HL-60 (cell line): ENCODE results near the gene HS3ST5.

Source experiments
- DNase-seq, 2 experiments: peaks; one replicate each; pipeline ENCODE4 v3.0.0-alpha.2; 2010 to 2020; ENCODE audit warnings: low read depth in 1 of 2, low spot score in 1 of 2
- H3K27ac ChIP-seq: fragments of 250-450 bp; sonication (Bioruptor Pico); replicated peaks from 2 replicates; pipeline ENCODE4 v1.5.1; 2020; ENCODE audit warnings: mild to moderate bottlenecking, moderate library complexity
- H3K27me3 ChIP-seq: fragments of 250-450 bp; sonication (Bioruptor Pico); 2 replicates; pipeline ENCODE4 v1.5.1; 2021; ENCODE audit warnings: mild to moderate bottlenecking, moderate library complexity; ENCODE audit not compliant: insufficient read depth, poor library complexity, severe bottlenecking
- H3K4me3 ChIP-seq: replicated peaks from 2 replicates; pipeline ENCODE4 v1.5.1; 2011; ENCODE audit warnings: mild to moderate bottlenecking, control low read depth, low read length; ENCODE audit not compliant: insufficient read depth
- GABPA ChIP-seq: IDR thresholded peaks from 2 replicates; pipeline ENCODE4 v1.6.1; 2012; ENCODE audit warnings: low read depth
- POLR2AphosphoS5 ChIP-seq: IDR thresholded peaks from 2 replicates; pipeline ENCODE4 v1.6.1; 2012; ENCODE audit warnings: low read depth
- SPI1 ChIP-seq: IDR thresholded peaks from 2 replicates; pipeline ENCODE4 v1.6.1; 2012; ENCODE audit warnings: low read depth, mild to moderate bottlenecking, borderline replicate concordance
- long read RNA-seq: library from polyadenylated mRNA; unstranded; transcript quantifications from one replicate; pipeline ENCODE4 v2.0.0, GENCODE V29; 2020
- TF ChIP-seq, protein P1 (sequence below): IDR thresholded peaks from 2 replicates; pipeline ENCODE4 v1.6.1; 2012; ENCODE audit warnings: low read depth; ENCODE audit not compliant: insufficient replicate concordance
- TF ChIP-seq, protein P2 (sequence below): IDR thresholded peaks from one replicate; pipeline ENCODE4 v1.5.1; 2011; ENCODE audit warnings: low read length, control low read depth, inconsistent platforms; ENCODE audit not compliant: insufficient read depth

Gene HS3ST5, protein sequence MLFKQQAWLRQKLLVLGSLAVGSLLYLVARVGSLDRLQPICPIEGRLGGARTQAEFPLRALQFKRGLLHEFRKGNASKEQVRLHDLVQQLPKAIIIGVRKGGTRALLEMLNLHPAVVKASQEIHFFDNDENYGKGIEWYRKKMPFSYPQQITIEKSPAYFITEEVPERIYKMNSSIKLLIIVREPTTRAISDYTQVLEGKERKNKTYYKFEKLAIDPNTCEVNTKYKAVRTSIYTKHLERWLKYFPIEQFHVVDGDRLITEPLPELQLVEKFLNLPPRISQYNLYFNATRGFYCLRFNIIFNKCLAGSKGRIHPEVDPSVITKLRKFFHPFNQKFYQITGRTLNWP
- long read RNA-seq, result 0 reads

DNA sequence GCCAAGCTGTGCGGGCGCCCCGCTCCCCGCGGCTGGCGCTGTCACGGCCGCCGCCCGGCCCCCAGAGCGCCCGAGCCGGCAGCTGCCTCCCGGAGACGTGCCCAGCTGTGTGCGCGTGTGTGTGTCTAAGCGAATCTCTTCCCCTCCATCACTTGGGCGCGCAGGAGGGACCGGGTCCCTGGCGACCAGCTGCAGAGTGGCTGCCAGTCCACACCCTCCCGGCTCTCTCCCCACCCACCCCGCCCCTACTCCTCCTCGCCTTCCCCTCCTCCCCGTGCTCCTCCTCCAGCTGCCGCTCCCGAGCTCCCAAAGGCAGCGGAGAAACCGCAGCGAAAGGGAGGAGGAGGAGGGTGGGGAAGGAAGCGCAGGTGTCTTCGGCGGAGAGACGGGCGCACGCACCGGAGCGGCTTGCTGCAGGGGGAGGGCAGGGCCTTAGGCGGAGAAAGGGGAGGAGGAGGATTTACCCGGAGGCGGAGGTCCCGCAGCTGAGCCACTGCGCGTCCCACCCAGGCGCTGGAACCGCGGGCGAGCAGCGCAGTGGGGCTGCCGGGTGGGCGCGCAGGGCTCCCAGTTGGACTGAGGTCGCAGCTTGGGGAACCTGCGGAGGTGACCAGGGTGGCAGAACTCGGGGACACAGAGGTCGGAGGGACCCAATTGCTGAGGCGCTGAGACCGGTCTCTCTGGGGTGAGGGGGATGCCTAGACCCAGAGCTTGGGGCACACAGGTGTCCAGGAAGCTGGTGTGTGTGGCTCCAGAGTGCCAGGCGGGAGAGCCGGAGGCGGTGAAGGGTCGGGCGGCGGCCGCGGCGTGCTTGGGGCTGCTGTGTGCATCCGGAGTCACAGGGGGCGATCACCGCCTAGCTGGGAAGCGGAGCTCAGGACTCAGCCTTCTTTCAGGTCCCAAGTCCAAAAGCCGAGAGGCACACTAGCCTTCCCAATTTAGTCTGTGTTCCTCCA lies at the start of gene HS3ST5:
Gene HS3ST5 (minus strand): TSS at position 198 of the 956 bp plus-strand sequence. CDS start 280,178 bp downstream, outside the sequence.
- TF ChIP-seq SPI1, result no peak
- TF ChIP-seq GABPA, result no peak
- TF ChIP-seq, protein P1, sequence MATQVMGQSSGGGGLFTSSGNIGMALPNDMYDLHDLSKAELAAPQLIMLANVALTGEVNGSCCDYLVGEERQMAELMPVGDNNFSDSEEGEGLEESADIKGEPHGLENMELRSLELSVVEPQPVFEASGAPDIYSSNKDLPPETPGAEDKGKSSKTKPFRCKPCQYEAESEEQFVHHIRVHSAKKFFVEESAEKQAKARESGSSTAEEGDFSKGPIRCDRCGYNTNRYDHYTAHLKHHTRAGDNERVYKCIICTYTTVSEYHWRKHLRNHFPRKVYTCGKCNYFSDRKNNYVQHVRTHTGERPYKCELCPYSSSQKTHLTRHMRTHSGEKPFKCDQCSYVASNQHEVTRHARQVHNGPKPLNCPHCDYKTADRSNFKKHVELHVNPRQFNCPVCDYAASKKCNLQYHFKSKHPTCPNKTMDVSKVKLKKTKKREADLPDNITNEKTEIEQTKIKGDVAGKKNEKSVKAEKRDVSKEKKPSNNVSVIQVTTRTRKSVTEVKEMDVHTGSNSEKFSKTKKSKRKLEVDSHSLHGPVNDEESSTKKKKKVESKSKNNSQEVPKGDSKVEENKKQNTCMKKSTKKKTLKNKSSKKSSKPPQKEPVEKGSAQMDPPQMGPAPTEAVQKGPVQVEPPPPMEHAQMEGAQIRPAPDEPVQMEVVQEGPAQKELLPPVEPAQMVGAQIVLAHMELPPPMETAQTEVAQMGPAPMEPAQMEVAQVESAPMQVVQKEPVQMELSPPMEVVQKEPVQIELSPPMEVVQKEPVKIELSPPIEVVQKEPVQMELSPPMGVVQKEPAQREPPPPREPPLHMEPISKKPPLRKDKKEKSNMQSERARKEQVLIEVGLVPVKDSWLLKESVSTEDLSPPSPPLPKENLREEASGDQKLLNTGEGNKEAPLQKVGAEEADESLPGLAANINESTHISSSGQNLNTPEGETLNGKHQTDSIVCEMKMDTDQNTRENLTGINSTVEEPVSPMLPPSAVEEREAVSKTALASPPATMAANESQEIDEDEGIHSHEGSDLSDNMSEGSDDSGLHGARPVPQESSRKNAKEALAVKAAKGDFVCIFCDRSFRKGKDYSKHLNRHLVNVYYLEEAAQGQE, result no peak
- TF ChIP-seq POLR2AphosphoS5, result no peak
- TF ChIP-seq, protein P2, sequence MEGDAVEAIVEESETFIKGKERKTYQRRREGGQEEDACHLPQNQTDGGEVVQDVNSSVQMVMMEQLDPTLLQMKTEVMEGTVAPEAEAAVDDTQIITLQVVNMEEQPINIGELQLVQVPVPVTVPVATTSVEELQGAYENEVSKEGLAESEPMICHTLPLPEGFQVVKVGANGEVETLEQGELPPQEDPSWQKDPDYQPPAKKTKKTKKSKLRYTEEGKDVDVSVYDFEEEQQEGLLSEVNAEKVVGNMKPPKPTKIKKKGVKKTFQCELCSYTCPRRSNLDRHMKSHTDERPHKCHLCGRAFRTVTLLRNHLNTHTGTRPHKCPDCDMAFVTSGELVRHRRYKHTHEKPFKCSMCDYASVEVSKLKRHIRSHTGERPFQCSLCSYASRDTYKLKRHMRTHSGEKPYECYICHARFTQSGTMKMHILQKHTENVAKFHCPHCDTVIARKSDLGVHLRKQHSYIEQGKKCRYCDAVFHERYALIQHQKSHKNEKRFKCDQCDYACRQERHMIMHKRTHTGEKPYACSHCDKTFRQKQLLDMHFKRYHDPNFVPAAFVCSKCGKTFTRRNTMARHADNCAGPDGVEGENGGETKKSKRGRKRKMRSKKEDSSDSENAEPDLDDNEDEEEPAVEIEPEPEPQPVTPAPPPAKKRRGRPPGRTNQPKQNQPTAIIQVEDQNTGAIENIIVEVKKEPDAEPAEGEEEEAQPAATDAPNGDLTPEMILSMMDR, result no peak
- no peak within 1 kb of the TSS for H3K27ac ChIP-seq
- DNase-seq, result no peak
- H3K27me3 ChIP-seq, result peaks cover 30% of the 10 kb centered on the region
- peak within 1 kb of the TSS; percentile 27 for H3K4me3 ChIP-seq

DNA sequence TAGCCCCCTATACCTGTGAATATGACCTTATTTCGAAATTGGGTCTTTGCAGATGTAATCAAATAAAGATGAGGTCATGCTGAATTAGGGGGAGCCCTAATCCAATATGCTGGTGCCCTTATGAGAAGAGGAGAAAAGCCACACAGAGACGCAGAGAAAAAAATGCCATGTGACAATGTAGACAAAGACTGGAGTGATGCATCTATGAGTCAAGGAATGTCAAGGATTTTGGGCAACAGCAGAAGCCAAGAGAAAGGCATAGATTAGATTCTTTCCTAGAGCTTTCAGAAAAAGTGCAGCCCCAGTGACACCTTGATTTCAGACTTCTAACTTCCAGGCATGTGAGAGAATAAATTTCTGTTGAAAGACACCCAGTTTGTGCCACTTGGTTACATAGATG lies 47.4 kb upstream of the HS3ST5 start:
- H3K27ac ChIP-seq, result no peak overlapping the region
- H3K4me3 ChIP-seq, result no peak overlapping the region
- DNase-seq, result no peak
- H3K27me3 ChIP-seq, result no peaks in the 10 kb centered on the region
- TF ChIP-seq, protein P2, result no peak
- TF ChIP-seq POLR2AphosphoS5, result no peak

DNA sequence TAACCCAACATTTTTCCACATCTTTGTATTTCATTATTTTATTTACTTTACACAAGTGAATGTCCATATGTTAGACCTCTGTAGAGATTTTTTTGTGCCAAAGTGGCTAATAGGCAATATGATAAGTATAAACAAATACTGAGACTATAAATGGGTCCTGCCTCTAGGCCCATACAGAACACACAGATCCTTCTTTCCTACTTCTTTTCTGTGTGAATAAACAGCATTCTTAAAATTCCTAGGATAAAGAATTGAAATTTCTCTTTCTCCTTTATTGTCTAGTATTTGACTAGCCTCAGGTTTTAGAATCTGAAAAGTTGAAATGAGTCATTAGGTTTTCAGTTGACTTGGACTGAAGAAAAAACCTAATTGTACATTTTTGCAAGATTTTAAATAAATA lies 46.3 kb upstream of the HS3ST5 start:
- TF ChIP-seq, protein P1, result no peak
- TF ChIP-seq SPI1, result no peak
- TF ChIP-seq, protein P2, result no peak
- TF ChIP-seq POLR2AphosphoS5, result no peak
- TF ChIP-seq GABPA, result no peak

More for the DNA sequence above, 46.3 kb upstream of the HS3ST5 start:
- no peaks in the 10 kb centered on the region for H3K27me3 ChIP-seq
- no peak for DNase-seq
- H3K4me3 ChIP-seq, result no peak overlapping the region
- no peak overlapping the region for H3K27ac ChIP-seq
